Measurements from ENCODE around the gene RECQL5. TPM values are rescaled to one million over a fixed set of nuclear protein-coding genes. Genes with fewer than 3 reads are reported as not detected.

RECQL5 gene
- total RNA-seq, 2 experiments from 2014 or later = 90.0 to 139 TPM

- ChIA-PET POLR2A (interaction anchor here (0.7 to 2.0 kb wide), 7 partner anchors 8 to 164 kb away, joined by 3 to 7 read pairs (median 3); no protein-coding TSS in a partner anchor), CTCF (ENCODE audit: unreplicated experiment) (interaction anchor here (1.2 kb wide), 1 partner anchor 82 kb away, joined by 3 read pairs; no protein-coding TSS in a partner anchor)
- 0 out of 2 replicates have a peak, but pooled peaks cover 3% of the 10 kb centered on the region for H4K20me1 ChIP-seq (ENCODE audit: insufficient read depth, low read length)
- intact Hi-C loops (cut with micrococcal nuclease; ENCODE audit: unreplicated experiment) = no loop called here
- peaks cover 75% of the 10 kb centered on the region for H3K79me2 ChIP-seq (ENCODE audit: insufficient read depth, low read depth, low read length)
- no peak for TF ChIP-seq EZH2phosphoT487 (IDR thresholded peaks at IDR 0.05; ENCODE audit: borderline replicate concordance, low read depth, low read length)
- TF ChIP-seq CTCF (conservative IDR thresholded peaks at IDR 0.05; ENCODE audit: low read length) = no peak
- no peak overlapping the region for H3K4me2 ChIP-seq (ENCODE audit: low read length)
- H3K4me3 ChIP-seq (ENCODE audit: low read depth, low read length, poor library complexity, severe bottlenecking) = no peak overlapping the region
- H3K4me1 ChIP-seq (ENCODE audit: insufficient read depth, low read length, poor library complexity, severe bottlenecking) = peaks cover 25% of the 10 kb centered on the region
- H3K36me3 ChIP-seq (ENCODE audit: insufficient read depth, low read length) = peaks cover 79% of the 10 kb centered on the region
- BruUV-seq (replicated peaks) = no TSS peak
- no peaks in the 10 kb centered on the region for H3K9me3 ChIP-seq (ENCODE audit: low read length)
- no peak overlapping the region for H3K27ac ChIP-seq (ENCODE audit: low read depth, low read length, poor library complexity, severe bottlenecking)
- DNase-seq (ENCODE audit: low spot score) = no peak
- H2AFZ ChIP-seq (ENCODE audit: low read length) = no peak overlapping the region
- no peaks in the 10 kb centered on the region for H3K9me2 ChIP-seq (ENCODE audit: insufficient read depth, low read length)
Observed at GRCh38 chr17:75672011-75672410, 5.1 kb upstream of the RECQL5 start.

- no peak overlapping the region for H3K4me3 ChIP-seq (ENCODE audit: low read depth, low read length, poor library complexity, severe bottlenecking)
- H3K9me3 ChIP-seq (ENCODE audit: low read length) = no peaks in the 10 kb centered on the region; the same call in 1 of the 2 replicates
- H3K9me2 ChIP-seq (ENCODE audit: insufficient read depth, low read length) = no peaks in the 10 kb centered on the region
- H4K20me1 ChIP-seq (ENCODE audit: insufficient read depth, low read length) = no peaks in the 10 kb centered on the region
- peaks cover 30% of the 10 kb centered on the region for H3K4me1 ChIP-seq (ENCODE audit: insufficient read depth, low read length, poor library complexity, severe bottlenecking)
- peaks cover 75% of the 10 kb centered on the region for H3K79me2 ChIP-seq (ENCODE audit: insufficient read depth, low read depth, low read length)
- H2AFZ ChIP-seq (ENCODE audit: low read length) = no peak overlapping the region
- ChIA-PET POLR2A (interaction anchor here (0.7 to 2.0 kb wide), 5 partner anchors 18 to 75 kb away, joined by 3 to 7 read pairs (median 3); no protein-coding TSS in a partner anchor), CTCF (ENCODE audit: unreplicated experiment) (interaction anchor here (1.0 to 1.8 kb wide), 3 partner anchors 38 to 79 kb away, joined by 3 to 4 read pairs (median 4); no protein-coding TSS in a partner anchor)
- no peak for TF ChIP-seq CTCF (conservative IDR thresholded peaks at IDR 0.05; ENCODE audit: low read length)
- no peak for TF ChIP-seq EZH2phosphoT487 (IDR thresholded peaks at IDR 0.05; ENCODE audit: borderline replicate concordance, low read depth, low read length)
- peak overlapping the region; percentile 0; the same call in 1 of the 2 replicates for H3K4me2 ChIP-seq (ENCODE audit: low read length)
- no peak overlapping the region for H3K27ac ChIP-seq (ENCODE audit: low read depth, low read length, poor library complexity, severe bottlenecking)
- DNase-seq (ENCODE audit: low spot score) = no peak
- peaks cover 70% of the 10 kb centered on the region for H3K36me3 ChIP-seq (ENCODE audit: insufficient read depth, low read length)
- intact Hi-C loops (cut with micrococcal nuclease; ENCODE audit: unreplicated experiment) = no loop called here
- BruUV-seq (replicated peaks) = no TSS peak
Observed at GRCh38 chr17:75670868-75671267, 3.9 kb upstream of the RECQL5 start.

- TF ChIP-seq EZH2phosphoT487 (IDR thresholded peaks at IDR 0.05; ENCODE audit: borderline replicate concordance, low read depth, low read length) (no peak), CTCF (conservative IDR thresholded peaks at IDR 0.05; ENCODE audit: low read length) (no peak)
- Histone ChIP-seq H3K9me3 (ENCODE audit: low read length) (peaks cover 6% of the 10 kb centered on the region; the same call in 1 of the 2 replicates), H3K9me2 (ENCODE audit: insufficient read depth, low read length) (no peaks in the 10 kb centered on the region), H3K79me2 (ENCODE audit: insufficient read depth, low read depth, low read length) (peaks cover 70% of the 10 kb centered on the region), H3K27ac (ENCODE audit: low read depth, low read length, poor library complexity, severe bottlenecking) (no peak overlapping the region), H4K20me1 (ENCODE audit: insufficient read depth, low read length) (no peaks in the 10 kb centered on the region), H3K4me2 (ENCODE audit: low read length) (peak overlapping the region; percentile 79), H3K4me1 (ENCODE audit: insufficient read depth, low read length, poor library complexity, severe bottlenecking) (peaks cover 41% of the 10 kb centered on the region), H3K4me3 (ENCODE audit: low read depth, low read length, poor library complexity, severe bottlenecking) (peak overlapping the region; percentile 84), H3K36me3 (ENCODE audit: insufficient read depth, low read length) (peaks cover 65% of the 10 kb centered on the region), H2AFZ (ENCODE audit: low read length) (no peak overlapping the region)
- no peak for DNase-seq (ENCODE audit: low spot score)
- BruUV-seq (replicated peaks) = no TSS peak
- POLR2A ChIA-PET = interaction anchor here (0.6 kb wide), 1 partner anchor 81 kb away, joined by 3 read pairs; no protein-coding TSS in a partner anchor
- CTCF ChIA-PET (ENCODE audit: unreplicated experiment) = interaction anchor here (0.5 to 1.2 kb wide), 4 partner anchors 21 to 87 kb away, joined by 3 to 4 read pairs (median 3); no protein-coding TSS in a partner anchor
- intact Hi-C loops (cut with micrococcal nuclease; ENCODE audit: unreplicated experiment) = loop anchor here (5.0 to 10.0 kb wide), 4 partner anchors 36 to 1066 kb away; partner anchors contain the start of genes MFSD11, SMIM5, SRSF2 and UBALD2
Observed at GRCh38 chr17:75668489-75668888, 1.5 kb upstream of the RECQL5 start.
